ENCODE results near the gene CPNE5. TPM values are rescaled to one million over a fixed set of nuclear protein-coding genes. Genes with fewer than 3 reads are reported as not detected.

Gene CPNE5
- polyA plus RNA-seq, 3 donors = 0.47 to 0.85 (median 0.82) TPM

- H3K4me2 ChIP-seq (replicated peaks; ENCODE audit: extremely low read depth, low read length, poor library complexity, severe bottlenecking) = peak overlapping the region; percentile 37
- no peaks in the 10 kb centered on the region for H3K9me3 ChIP-seq (replicated peaks in 1 of 2; ENCODE audit: control insufficient read depth in 1 of 2, insufficient read depth in 1 of 2, low read length in 2 of 2)
- intact Hi-C loops (cut with micrococcal nuclease) = loop anchor here in 1 of 2 donors (5.0 kb wide), 1 partner anchor 72 kb away; no protein-coding TSS in a partner anchor
- Mint-ChIP-seq H3K27ac (peak overlapping the region; percentile 9 to 87 (median 60)), H3K4me1 (peaks cover 30% of the 10 kb centered on the region), H3K36me3 (no peaks in the 10 kb centered on the region), H3K4me3 (peak overlapping the region in 1 of 2 donors; percentile 44), H3K9me3 (no peaks in the 10 kb centered on the region), H3K27me3 (ENCODE audit: low read depth in 3 of 3) (peaks cover 4 to 17% (median 14%) of the 10 kb centered on the region in 3 donors)
- WGBS (ENCODE audit: insufficient coverage) = 46% methylated on average over 6 of the region's 11 CpGs
- H3K27me3 ChIP-seq (ENCODE audit: control insufficient read depth in 2 of 2, insufficient read depth in 2 of 2, low read length in 2 of 2) = no peaks in the 10 kb centered on the region
- no peak overlapping the region for H2AFZ ChIP-seq (ENCODE audit: insufficient read depth, low read depth, low read length, poor library complexity, severe bottlenecking)
- H3K27ac ChIP-seq (ENCODE audit: low read depth in 1 of 2, low read length in 2 of 2) = no peak overlapping the region
- H3K4me3 ChIP-seq (replicated peaks in 1 of 3; ENCODE audit: low read depth in 2 of 3, low read length in 3 of 3) = peak overlapping the region in 1 of 3 experiments; percentile 33
- H4K20me1 ChIP-seq (ENCODE audit: insufficient read depth, low read length) = no peaks in the 10 kb centered on the region
- DNase-seq = peak; percentile 46 to 51 (median 46)
- TF ChIP-seq CTCF (IDR thresholded peaks at IDR 0.05) = no peak
- no peaks in the 10 kb centered on the region for H3K79me2 ChIP-seq (ENCODE audit: insufficient read depth, low read length)
- H3K9ac ChIP-seq (ENCODE audit: insufficient read depth, low read length, poor library complexity, severe bottlenecking) = no peak overlapping the region
- no peaks in the 10 kb centered on the region for H3K36me3 ChIP-seq (replicated peaks in 1 of 2; ENCODE audit: control insufficient read depth in 1 of 2, insufficient read depth in 2 of 2, low read length in 2 of 2)
- H3K4me1 ChIP-seq (ENCODE audit: control insufficient read depth in 1 of 2, insufficient read depth in 2 of 2, low read length in 2 of 2) = peaks cover 22 to 29% of the 10 kb centered on the region in 2 donors
Observed at GRCh38 chr6:36780442-36781177, 58.6 kb downstream of the CPNE5 start.

- Histone ChIP-seq H3K36me3 (replicated peaks in 1 of 2; ENCODE audit: control insufficient read depth in 1 of 2, insufficient read depth in 2 of 2, low read length in 2 of 2) (no peaks in the 10 kb centered on the region), H3K4me2 (replicated peaks; ENCODE audit: extremely low read depth, low read length, poor library complexity, severe bottlenecking) (no peak overlapping the region), H2AFZ (ENCODE audit: insufficient read depth, low read depth, low read length, poor library complexity, severe bottlenecking) (no peak overlapping the region), H3K9me3 (replicated peaks in 1 of 2; ENCODE audit: control insufficient read depth in 1 of 2, insufficient read depth in 1 of 2, low read length in 2 of 2) (no peaks in the 10 kb centered on the region), H3K4me3 (replicated peaks in 1 of 3; ENCODE audit: low read depth in 2 of 3, low read length in 3 of 3) (no peak overlapping the region), H3K9ac (ENCODE audit: insufficient read depth, low read length, poor library complexity, severe bottlenecking) (no peak overlapping the region), H3K4me1 (ENCODE audit: control insufficient read depth in 1 of 2, insufficient read depth in 2 of 2, low read length in 2 of 2) (peaks cover 22 to 29% of the 10 kb centered on the region in 2 donors), H4K20me1 (ENCODE audit: insufficient read depth, low read length) (no peaks in the 10 kb centered on the region), H3K79me2 (ENCODE audit: insufficient read depth, low read length) (no peaks in the 10 kb centered on the region), H3K27me3 (ENCODE audit: control insufficient read depth in 2 of 2, insufficient read depth in 2 of 2, low read length in 2 of 2) (no peaks in the 10 kb centered on the region), H3K27ac (ENCODE audit: low read depth in 1 of 2, low read length in 2 of 2) (no peak overlapping the region)
- no peak overlapping the region for H3K4me3 Mint-ChIP-seq
- DNase-seq = no peak
- peaks cover 3 to 21% (median 14%) of the 10 kb centered on the region in 3 donors for H3K27me3 Mint-ChIP-seq (ENCODE audit: low read depth in 3 of 3)
- no peak for TF ChIP-seq CTCF (IDR thresholded peaks at IDR 0.05)
- H3K4me1 Mint-ChIP-seq = peaks cover 30% of the 10 kb centered on the region
- H3K36me3 Mint-ChIP-seq = no peaks in the 10 kb centered on the region
- no peak overlapping the region for H3K27ac Mint-ChIP-seq
- 90% methylated on average over 3 of the region's 5 CpGs for WGBS (ENCODE audit: insufficient coverage)
- intact Hi-C loops (cut with micrococcal nuclease) = loop anchor here in 1 of 2 donors (10.0 kb wide), 1 partner anchor 86 kb away; no protein-coding TSS in a partner anchor
- H3K9me3 Mint-ChIP-seq = no peaks in the 10 kb centered on the region
Observed at GRCh38 chr6:36779227-36779626, 60.0 kb downstream of the CPNE5 start.

All from CD14-positive monocyte (primary cell).